Hematopoietic multipotent progenitor cell treated with erythropoietin and hydrocortisone succinate and interleukin-3 and kit ligand, for 17 days (in vitro differentiated cells): Measurements from ENCODE around the gene TNFSF11.
"Not testable (repeated sequence)": the region's sequence is repeated elsewhere in the genome, so short reads cannot be mapped to it uniquely, and the experiment has no call there.

ENCODE experiments used
- DNase-seq: peaks from one replicate; pipeline ENCODE4 v3.0.0-alpha.2; 2015; ENCODE audit warnings: low spot score

Gene TNFSF11

GRCh38 chr13:42560320-42560719 is 13.6 kb upstream of the TNFSF11 start:
- DNase-seq, result not testable (repeated sequence)

GRCh38 chr13:42561752-42562467 is 12.0 kb upstream of the TNFSF11 start:
- DNase-seq, result no peak

GRCh38 chr13:42567906-42568305 is 6.0 kb upstream of the TNFSF11 start:
- DNase-seq, result no peak

- DNase-seq, result no peak
These were observed 4.2 kb upstream of the TNFSF11 start for GRCh38 chr13:42569576-42570344.

- no peak for DNase-seq
These were observed 2.1 kb upstream of the TNFSF11 start for GRCh38 chr13:42571895-42572294.

GRCh38 chr13:42574435-42575311 is 721 bp downstream of the TNFSF11 start:
- no peak for DNase-seq

GRCh38 chr13:42575938-42576337 is 2.0 kb downstream of the TNFSF11 start:
- DNase-seq, result no peak

- DNase-seq, result no peak
These were observed 3.6 kb downstream of the TNFSF11 start for GRCh38 chr13:42577538-42577937.

- DNase-seq, result no peak
These were observed 6.7 kb downstream of the TNFSF11 start for GRCh38 chr13:42580644-42581043.

GRCh38 chr13:42581427-42581826 is 7.5 kb downstream of the TNFSF11 start:
- DNase-seq, result no peak

GRCh38 chr13:42591602-42592001 is 17.6 kb downstream of the TNFSF11 start:
- DNase-seq, result no peak

- DNase-seq, result no peak
These were observed 19.3 kb downstream of the TNFSF11 start for GRCh38 chr13:42592915-42593900.

- peak; percentile 45 for DNase-seq
These were observed 20.7 kb downstream of the TNFSF11 start for GRCh38 chr13:42594481-42595252.

GRCh38 chr13:42595253-42595571 is 21.3 kb downstream of the TNFSF11 start:
- no peak for DNase-seq

- no peak for DNase-seq
These were observed 23.6 kb downstream of the TNFSF11 start for GRCh38 chr13:42597505-42597904.

GRCh38 chr13:42600943-42601342 is 27.0 kb downstream of the TNFSF11 start:
- no peak for DNase-seq

- no peak for DNase-seq
These were observed 29.0 kb downstream of the TNFSF11 start for GRCh38 chr13:42602906-42603305.

- no peak for DNase-seq
These were observed 29.6 kb downstream of the TNFSF11 start for GRCh38 chr13:42603571-42603970.

GRCh38 chr13:42607546-42607945 is 33.6 kb downstream of the TNFSF11 start:
- no peak for DNase-seq

GRCh38 chr13:42610649-42611048 is 36.7 kb downstream of the TNFSF11 start:
- no peak for DNase-seq
